ENCODE data around the gene TPPP.

DNA sequence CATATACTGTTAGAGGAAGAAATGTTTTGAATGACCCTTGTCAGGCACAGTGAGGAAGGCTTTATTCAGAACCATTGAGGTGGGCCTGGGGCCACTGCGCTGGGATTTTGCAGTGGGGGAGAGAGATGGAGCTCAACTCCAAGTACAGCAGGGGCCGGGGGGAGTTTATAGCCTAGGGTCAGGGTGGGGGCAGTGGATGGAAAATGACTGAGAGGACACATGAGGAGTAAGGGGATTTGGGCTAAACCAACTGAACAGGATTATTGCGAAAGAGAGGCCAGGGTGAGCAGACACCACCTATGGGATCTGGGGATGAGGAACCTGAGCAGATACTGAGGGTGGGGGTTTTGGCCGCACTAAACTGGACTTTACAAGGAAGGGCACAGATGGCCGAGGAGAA lies 74.7 kb downstream of the TPPP start:
- TF ChIP-seq, protein P1, sequence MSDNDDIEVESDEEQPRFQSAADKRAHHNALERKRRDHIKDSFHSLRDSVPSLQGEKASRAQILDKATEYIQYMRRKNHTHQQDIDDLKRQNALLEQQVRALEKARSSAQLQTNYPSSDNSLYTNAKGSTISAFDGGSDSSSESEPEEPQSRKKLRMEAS (IDR thresholded peaks at IDR 0.05; ENCODE audit: insufficient read depth, insufficient read length) = no peak
- TF ChIP-seq, protein P2, sequence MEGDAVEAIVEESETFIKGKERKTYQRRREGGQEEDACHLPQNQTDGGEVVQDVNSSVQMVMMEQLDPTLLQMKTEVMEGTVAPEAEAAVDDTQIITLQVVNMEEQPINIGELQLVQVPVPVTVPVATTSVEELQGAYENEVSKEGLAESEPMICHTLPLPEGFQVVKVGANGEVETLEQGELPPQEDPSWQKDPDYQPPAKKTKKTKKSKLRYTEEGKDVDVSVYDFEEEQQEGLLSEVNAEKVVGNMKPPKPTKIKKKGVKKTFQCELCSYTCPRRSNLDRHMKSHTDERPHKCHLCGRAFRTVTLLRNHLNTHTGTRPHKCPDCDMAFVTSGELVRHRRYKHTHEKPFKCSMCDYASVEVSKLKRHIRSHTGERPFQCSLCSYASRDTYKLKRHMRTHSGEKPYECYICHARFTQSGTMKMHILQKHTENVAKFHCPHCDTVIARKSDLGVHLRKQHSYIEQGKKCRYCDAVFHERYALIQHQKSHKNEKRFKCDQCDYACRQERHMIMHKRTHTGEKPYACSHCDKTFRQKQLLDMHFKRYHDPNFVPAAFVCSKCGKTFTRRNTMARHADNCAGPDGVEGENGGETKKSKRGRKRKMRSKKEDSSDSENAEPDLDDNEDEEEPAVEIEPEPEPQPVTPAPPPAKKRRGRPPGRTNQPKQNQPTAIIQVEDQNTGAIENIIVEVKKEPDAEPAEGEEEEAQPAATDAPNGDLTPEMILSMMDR (IDR thresholded peaks at IDR 0.05; ENCODE audit: extremely low read depth in 1 of 2, insufficient read depth in 1 of 2, low read depth in 1 of 2, low read length in 2 of 2) = no peak
- TF ChIP-seq POLR2A (IDR thresholded peaks at IDR 0.05; ENCODE audit: low read depth, low read length) (no peak), POLR2AphosphoS5 (IDR thresholded peaks at IDR 0.05; ENCODE audit: insufficient read depth, low read depth, low read length) (no peak), FOS (IDR thresholded peaks at IDR 0.05; ENCODE audit: borderline replicate concordance, insufficient read depth, low read length) (no peak), EZH2 (IDR thresholded peaks at IDR 0.05; ENCODE audit: borderline replicate concordance, low read depth, low read length, severe bottlenecking) (no peak), JUN (IDR thresholded peaks at IDR 0.05; ENCODE audit: borderline replicate concordance, insufficient read depth, insufficient read length, low read depth) (no peak), MYC (IDR thresholded peaks at IDR 0.05; ENCODE audit: low read depth, low read length) (no peak)
